HuH-7 (cell line): ENCODE results near the gene SGCD.

Source experiments
- DNase-seq: peaks from one replicate; pipeline ENCODE4 v3.0.0; 2011; ENCODE audit warnings: low spot score

SGCD gene

GRCh38 chr5:156694598-156694997 is 367.6 kb downstream of the SGCD start:
- no peak for DNase-seq

DNA sequence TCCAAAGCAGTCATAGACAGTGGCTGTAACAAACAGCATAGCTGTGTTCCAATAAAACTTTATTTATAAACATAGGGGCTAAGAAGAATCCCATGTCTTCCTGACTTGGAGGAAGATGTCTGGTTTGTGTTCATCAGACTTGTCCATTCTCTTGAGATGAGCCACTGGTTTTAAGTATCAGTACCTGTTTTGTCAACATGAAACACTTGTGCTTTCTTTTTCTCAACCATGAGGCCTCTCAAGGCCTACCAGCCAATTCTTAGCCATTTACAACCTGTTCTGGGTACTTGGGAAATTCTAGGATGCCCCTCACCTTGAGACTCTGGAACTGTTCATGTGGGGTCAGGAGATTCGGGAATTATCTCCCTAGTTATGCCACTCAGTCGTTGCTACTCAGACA is 368.8 kb downstream of the SGCD start:
- no peak for DNase-seq

- DNase-seq: no peak
Observed at GRCh38 chr5:156698323-156698722, 371.4 kb downstream of the SGCD start.

GRCh38 chr5:156699147-156699546 is 372.2 kb downstream of the SGCD start:
- DNase-seq: no peak

DNA sequence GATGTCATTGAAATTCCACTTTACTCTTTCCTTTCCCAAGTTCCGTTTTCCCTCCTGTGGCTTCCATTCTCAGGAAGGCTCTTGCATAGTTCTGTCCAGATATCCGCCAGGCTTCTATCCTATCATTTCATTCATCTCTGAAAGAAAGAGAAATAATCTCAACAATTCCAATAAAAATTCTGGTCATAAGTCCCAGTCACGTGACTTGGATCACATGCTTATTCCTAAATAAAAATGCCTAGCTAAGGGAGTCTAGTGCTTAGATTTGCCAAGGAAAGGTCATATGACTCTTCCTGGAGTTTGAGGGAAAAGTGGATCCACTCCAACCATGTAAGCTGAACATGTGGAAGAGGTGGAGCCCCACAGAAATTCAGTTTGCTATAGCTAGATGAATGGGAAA is 377.2 kb downstream of the SGCD start:
- no peak for DNase-seq

- DNase-seq: no peak
Observed at GRCh38 chr5:156706631-156707030, 379.7 kb downstream of the SGCD start.

GRCh38 chr5:156707750-156708149 is 380.8 kb downstream of the SGCD start:
- DNase-seq: no peak

DNA sequence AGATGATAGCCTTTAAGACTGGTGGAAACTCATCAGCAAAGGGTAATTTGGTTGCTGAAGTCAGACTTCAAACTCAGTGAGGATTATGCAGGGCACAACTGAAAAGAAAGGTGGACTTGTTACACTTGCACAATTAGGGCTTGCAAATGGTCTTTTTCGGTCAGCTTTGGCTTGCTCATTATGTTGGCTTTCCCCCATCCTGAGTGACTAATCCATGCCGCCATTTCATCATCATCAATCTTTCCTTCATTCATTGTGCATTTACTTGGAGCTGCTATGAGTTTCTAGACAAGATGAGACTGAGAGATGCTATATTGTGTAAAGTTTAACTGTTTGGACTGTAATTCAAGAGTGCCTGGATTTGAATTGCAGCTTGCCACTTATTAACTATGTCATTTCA is 388.3 kb downstream of the SGCD start:
- DNase-seq: no peak

DNA sequence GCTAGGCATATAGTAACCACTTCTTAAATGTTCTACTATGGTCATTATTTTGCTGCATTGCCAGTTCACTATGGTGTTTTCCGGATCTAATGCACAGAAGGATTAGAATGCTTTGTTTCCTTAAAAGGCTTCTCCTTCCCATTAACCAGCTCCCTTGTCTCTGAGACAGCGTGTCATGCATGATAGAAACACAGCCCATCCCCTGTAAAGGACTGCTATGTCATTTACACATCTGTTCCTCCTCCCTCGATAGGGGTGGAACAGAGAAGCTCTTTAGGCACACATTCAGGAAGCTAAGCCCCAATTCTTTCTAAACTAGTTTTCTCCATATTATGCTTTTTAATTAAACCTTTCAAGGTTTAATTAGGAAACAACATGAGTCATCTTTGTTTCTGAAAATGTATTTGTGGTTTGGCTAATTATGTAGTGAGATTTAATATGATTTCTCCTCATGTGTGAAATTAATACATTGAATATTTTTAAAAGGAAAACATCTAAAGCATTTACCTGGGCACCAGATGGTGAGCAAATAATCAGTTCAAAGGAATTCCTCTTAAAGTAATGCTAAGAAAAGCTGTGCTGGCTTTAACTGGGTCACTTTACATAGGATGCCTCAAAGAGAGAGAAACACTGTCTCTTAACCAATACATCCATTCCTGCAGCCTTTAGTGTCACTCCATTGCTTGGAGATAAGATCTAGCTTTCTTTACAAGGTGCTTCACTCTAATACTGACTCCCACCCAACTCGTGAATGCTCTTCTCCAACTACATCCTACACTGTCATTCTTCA is 389.8 kb downstream of the SGCD start:
- DNase-seq: no peak

DNA sequence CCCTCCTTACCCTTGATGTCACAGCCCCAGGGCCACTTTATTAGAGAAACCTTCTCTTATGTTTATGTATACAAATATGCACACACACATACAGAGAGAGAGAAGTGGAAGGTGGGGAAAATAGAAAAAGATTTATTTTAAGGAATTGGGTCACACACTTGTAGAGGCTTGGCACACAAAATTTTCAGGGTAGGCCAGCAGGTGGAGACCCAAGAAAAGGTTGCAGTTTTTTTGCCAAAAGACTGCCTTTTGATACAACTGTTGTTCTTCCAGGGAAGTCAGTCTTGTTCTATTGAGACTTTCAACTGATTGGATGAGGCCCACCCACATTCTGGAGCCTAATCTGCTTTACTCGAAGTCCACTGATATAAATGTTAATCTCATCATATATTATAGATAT is 392.0 kb downstream of the SGCD start:
- no peak for DNase-seq

DNA sequence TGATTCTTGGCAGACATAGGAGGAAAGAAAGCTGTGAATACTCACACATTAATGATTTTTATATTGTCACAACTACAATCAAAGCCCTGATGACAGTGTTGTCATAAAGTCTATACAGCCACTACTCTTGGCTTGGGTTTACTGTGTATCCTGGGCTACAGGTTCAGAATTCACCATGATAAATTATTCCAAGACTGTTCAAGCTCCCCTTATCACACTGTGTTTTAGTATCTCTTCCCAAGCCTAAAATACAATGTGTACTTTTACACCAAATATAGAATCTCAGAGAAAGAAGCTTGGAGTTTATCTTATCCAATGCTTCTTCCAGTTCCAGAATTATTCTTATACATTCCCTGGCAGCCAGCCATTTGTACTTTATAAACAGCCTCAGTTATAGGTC is 395.4 kb downstream of the SGCD start:
- DNase-seq: no peak

DNA sequence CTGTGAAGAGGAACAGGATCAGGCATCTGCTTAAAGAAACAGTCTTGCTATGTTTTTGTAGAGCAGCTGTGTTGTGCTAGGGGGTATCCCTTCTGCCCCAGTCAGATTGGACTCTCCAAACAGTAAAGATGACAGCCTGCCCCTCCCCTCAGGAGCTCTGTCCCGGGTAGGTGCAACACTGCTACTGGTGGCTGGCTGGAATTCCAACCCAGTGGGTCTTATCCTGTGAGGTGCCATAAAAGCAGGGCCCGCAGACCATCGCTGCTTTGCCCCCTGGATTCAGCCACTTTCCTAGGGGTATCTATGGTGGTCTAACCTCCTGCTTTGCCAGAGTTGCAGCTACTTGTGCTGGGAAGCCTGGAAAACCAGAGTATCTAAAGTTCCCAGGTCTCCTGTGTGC is 408.5 kb downstream of the SGCD start:
- DNase-seq: no peak

GRCh38 chr5:156741516-156741915 is 414.6 kb downstream of the SGCD start:
- no peak for DNase-seq

GRCh38 chr5:156753846-156754245 is 426.9 kb downstream of the SGCD start:
- DNase-seq: no peak

DNA sequence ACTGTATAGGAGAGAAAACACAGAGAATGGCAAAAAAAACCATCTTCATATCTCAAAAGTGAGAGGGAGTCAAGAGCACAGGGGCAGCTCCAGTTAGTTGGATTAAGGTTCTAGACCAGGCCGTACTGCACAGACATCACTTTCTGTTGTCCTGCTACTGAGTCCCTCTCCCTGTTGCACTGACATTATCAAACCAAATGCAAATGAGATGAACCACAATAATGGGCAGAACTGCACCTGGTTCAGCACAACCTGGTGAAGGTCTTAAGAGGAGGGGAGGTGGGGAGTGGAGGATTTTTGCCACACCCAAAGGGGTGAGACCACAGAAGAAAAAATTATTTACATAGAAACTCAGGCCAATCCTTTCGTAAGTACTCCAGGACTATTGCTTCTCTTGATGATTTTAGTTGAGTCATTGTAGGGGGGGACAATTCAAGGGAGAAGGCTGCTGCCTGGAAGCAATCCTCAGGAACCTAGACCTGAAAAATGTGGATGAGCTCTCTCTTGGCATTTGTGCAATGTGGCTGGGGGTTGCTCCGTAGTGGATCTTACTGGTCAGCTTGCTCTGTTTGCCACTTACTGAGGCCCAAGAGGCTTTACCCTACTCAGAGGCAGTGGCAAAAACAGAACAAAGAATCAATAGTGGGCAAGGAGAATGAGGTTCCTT is 428.6 kb downstream of the SGCD start:
- no peak for DNase-seq

- no peak for DNase-seq
Observed at GRCh38 chr5:156758011-156758791, 431.2 kb downstream of the SGCD start.

GRCh38 chr5:156759156-156759555 is 432.2 kb downstream of the SGCD start:
- DNase-seq: no peak

GRCh38 chr5:156762771-156763170 is 435.8 kb downstream of the SGCD start:
- no peak for DNase-seq

DNA sequence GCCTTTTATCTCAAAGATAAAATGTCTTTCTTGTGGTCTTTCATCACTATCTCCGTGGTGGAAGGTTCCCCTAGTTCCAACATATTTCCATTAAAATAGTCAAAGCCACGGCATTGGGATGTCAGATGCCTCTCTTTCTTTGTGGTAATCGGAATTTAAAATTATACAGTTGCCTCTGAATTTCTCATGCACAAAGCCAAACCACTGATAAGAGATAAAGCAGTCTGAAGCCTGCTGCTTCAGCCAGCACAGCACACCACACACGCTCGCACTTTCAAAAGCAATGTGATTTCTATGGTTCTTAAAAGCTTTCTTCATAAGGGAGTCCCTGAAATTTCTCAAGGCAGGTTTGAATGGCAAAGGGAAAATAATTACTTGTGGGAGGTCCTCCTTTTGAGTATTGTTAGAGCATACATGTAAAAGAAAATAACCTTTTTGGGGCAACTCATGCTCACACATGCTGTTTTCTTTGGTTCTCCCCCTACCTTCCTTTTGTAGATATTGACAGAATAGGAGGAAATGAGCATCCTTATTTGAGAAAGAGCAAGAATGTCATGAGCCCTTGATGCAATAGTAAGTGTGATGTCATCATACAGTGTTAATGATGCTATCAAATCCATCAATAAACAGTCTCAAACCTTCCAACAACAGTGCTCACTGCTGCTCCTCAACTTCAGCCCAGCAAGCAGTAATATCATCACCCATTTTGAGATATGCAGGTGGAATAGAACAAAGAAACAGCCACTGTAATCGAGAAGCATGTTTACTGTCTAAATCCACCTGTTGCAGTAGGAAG is 437.4 kb downstream of the SGCD start:
- DNase-seq: no peak

- DNase-seq: no peak
Observed at GRCh38 chr5:156774273-156774672, 447.3 kb downstream of the SGCD start.

GRCh38 chr5:156778139-156778706 is 451.3 kb downstream of the SGCD start:
- no peak for DNase-seq

DNA sequence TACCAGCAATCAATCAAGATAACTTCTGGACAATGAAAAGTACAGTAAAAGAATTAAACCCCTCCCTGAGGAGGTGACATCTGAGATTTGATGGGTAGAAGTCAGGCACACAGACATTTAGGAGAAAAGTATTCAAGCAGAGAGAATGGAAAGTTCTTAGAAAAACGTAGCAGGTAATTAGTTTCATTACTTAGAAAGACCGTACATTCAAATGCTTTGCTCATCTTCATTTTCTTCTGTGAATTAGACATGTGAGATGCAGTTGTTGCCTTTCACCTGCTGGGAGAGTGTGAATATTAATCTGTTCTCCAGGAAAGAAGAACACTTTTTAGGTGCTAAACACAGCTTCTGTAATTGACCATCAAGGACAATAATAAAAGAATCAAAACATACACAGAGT is 451.8 kb downstream of the SGCD start:
- no peak for DNase-seq
